HG03558 (cell line): ENCODE data around the gene CLRN2.

Source experiments
- ATAC-seq: cut with Tn5 transposase; IDR thresholded peaks from one replicate; pipeline ENCODE4 v1.9.1; 2021; ENCODE audit warnings: moderate number of reproducible peaks; ENCODE audit not compliant: unreplicated experiment; ENCODE audit errors: extremely low read depth

The CLRN2 gene

GRCh38 chr4:17514865-17515264 is at the start of gene CLRN2:
TSS of gene CLRN2 (plus strand) at chr4:17515165. CDS start at chr4:17515267, 102 bp downstream.
- no peak for ATAC-seq

GRCh38 chr4:17468619-17469221 is 46.2 kb upstream of the CLRN2 start:
- no peak for ATAC-seq

- no peak for ATAC-seq
These were observed 44.9 kb upstream of the CLRN2 start for GRCh38 chr4:17469931-17470674.

GRCh38 chr4:17475481-17475880 is 39.5 kb upstream of the CLRN2 start:
- no peak for ATAC-seq

- no peak for ATAC-seq
These were observed 38.1 kb upstream of the CLRN2 start for GRCh38 chr4:17476853-17477252.

- no peak for ATAC-seq
These were observed 37.0 kb upstream of the CLRN2 start for GRCh38 chr4:17477774-17478472.

- no peak for ATAC-seq
These were observed 34.6 kb upstream of the CLRN2 start for GRCh38 chr4:17480210-17480927.

GRCh38 chr4:17480955-17481354 is 34.0 kb upstream of the CLRN2 start:
- no peak for ATAC-seq

- ATAC-seq: no peak
These were observed 32.2 kb upstream of the CLRN2 start for GRCh38 chr4:17482716-17483115.

GRCh38 chr4:17489123-17489522 is 25.8 kb upstream of the CLRN2 start:
- ATAC-seq: no peak

GRCh38 chr4:17489721-17490120 is 25.2 kb upstream of the CLRN2 start:
- ATAC-seq: no peak

- ATAC-seq: no peak
These were observed 24.3 kb upstream of the CLRN2 start for GRCh38 chr4:17490575-17491059.

GRCh38 chr4:17491196-17491595 is 23.8 kb upstream of the CLRN2 start:
- ATAC-seq: no peak

GRCh38 chr4:17492058-17492741 is 22.8 kb upstream of the CLRN2 start:
- ATAC-seq: no peak

GRCh38 chr4:17492876-17493275 is 22.1 kb upstream of the CLRN2 start:
- ATAC-seq: no peak

- ATAC-seq: no peak
These were observed 21.3 kb upstream of the CLRN2 start for GRCh38 chr4:17493619-17494018.

- no peak for ATAC-seq
These were observed 20.4 kb upstream of the CLRN2 start for GRCh38 chr4:17494258-17495190.

GRCh38 chr4:17497890-17498523 is 17.0 kb upstream of the CLRN2 start:
- no peak for ATAC-seq

GRCh38 chr4:17500574-17500973 is 14.4 kb upstream of the CLRN2 start:
- ATAC-seq: no peak
